ENCODE data around the gene TBC1D22A. TPM values are rescaled to one million over a fixed set of nuclear protein-coding genes. Genes with fewer than 3 reads are reported as not detected.

Gene TBC1D22A
- total RNA-seq, 4 donors from 2014 or later: 31.2 to 111 (median 41.8) TPM

DNA sequence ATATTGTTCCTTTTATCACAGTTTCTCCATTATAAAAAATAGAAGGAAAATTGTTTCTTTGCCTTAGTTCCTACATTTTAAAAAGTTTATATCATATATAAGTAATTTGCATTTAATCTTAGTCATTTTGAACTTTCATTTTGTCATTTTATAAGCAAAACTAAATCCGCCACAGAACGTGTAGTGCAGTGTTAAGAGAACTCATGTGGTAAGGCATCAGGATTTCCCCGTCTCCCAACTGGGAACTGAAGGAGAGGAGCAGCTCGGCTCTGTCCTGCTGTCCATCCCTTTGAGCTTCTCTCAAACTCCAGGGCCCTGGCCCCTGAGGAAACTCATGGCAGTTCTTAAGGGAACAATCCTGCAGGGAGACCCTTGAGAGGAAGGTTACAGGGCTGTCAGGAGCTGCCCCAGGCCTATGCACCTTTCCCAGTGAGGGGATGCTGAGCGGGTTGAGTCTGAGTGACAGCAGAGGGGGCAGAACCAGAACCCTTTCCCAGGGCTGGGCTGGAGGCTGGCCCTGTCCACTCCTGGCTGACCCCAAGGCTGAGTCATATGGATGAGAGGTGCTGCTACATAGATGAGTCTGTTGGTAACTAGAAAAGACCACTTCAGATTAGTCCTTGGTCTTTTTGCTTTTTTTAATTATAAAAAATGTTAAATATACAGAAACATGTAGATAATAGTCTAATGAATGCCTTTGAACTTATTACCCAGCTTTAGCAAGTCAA lies 333.1 kb downstream of the TBC1D22A start:
- peaks cover 0 to 7% (median under 1%) of the 10 kb centered on the region in 4 donors for H3K4me1 ChIP-seq
- H3K27me3 ChIP-seq: no peaks in the 10 kb centered on the region
- intact Hi-C loops (cut with DNase I; ENCODE audit: low total_unique reads) (no loop called here), in situ Hi-C loops (cut with MboI; ENCODE audit: low pct_ligation_motif_present in 1 of 4, low pct_unique_long_range_greater_than_20kb in 1 of 4, low sequenced_read_pairs in 3 of 4) (no loop called here)
- H3K36me3 ChIP-seq: no peaks in the 10 kb centered on the region
- H3K4me3 ChIP-seq: no peak overlapping the region
- no peaks in the 10 kb centered on the region for H3K9me3 ChIP-seq
- WGBS, 2 donors (ENCODE audit: low coverage in 1 of 2): 65 to 82% methylated on average over 2 to 5 of the region's 5 CpGs
- no peak for TF ChIP-seq EP300 (IDR thresholded peaks at IDR 0.05; ENCODE audit: low read depth)
- TF ChIP-seq POLR2AphosphoS5 (IDR thresholded peaks at IDR 0.05): no peak
- TF ChIP-seq, protein P1, sequence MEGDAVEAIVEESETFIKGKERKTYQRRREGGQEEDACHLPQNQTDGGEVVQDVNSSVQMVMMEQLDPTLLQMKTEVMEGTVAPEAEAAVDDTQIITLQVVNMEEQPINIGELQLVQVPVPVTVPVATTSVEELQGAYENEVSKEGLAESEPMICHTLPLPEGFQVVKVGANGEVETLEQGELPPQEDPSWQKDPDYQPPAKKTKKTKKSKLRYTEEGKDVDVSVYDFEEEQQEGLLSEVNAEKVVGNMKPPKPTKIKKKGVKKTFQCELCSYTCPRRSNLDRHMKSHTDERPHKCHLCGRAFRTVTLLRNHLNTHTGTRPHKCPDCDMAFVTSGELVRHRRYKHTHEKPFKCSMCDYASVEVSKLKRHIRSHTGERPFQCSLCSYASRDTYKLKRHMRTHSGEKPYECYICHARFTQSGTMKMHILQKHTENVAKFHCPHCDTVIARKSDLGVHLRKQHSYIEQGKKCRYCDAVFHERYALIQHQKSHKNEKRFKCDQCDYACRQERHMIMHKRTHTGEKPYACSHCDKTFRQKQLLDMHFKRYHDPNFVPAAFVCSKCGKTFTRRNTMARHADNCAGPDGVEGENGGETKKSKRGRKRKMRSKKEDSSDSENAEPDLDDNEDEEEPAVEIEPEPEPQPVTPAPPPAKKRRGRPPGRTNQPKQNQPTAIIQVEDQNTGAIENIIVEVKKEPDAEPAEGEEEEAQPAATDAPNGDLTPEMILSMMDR (IDR thresholded peaks at IDR 0.05): no peak
- no peak for DNase-seq
- H3K27ac ChIP-seq: no peak overlapping the region

DNA sequence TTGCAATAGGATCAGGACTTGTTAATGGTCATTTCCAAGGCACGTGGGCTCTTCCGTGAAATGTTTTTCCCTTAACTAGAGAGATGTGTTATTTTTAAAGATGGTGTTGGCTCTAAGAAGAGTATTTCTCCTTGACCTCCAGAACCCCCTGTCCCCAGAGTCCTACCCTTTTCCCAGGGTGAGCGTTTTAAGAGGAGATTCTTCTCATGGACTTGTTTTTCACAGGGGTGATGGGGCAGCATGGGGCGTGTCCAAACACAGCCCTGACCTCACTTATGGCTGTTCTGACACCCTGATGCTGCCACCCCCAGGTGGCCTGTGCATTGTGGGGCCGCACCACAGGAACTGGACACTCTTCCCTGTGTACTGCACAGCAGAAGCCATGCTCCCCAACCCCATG lies 335.7 kb downstream of the TBC1D22A start:
- WGBS, 2 donors (ENCODE audit: low coverage in 1 of 2): 88 to 93% methylated on average over 2 to 5 of the region's 5 CpGs
- intact Hi-C loops (cut with DNase I; ENCODE audit: low total_unique reads): no loop called here
- DNase-seq: no peak
- Histone ChIP-seq H3K4me1 (no peaks in the 10 kb centered on the region), H3K4me3 (no peak overlapping the region), H3K27ac (no peak overlapping the region), H3K36me3 (no peaks in the 10 kb centered on the region), H3K9me3 (no peaks in the 10 kb centered on the region), H3K27me3 (no peaks in the 10 kb centered on the region)
- TF ChIP-seq, protein P1 (IDR thresholded peaks at IDR 0.05): no peak
- TF ChIP-seq POLR2AphosphoS5 (IDR thresholded peaks at IDR 0.05) (no peak), EP300 (IDR thresholded peaks at IDR 0.05; ENCODE audit: low read depth) (no peak), POLR2A (IDR thresholded peaks at IDR 0.05) (no peak)
- in situ Hi-C loops (cut with MboI; ENCODE audit: low pct_ligation_motif_present in 1 of 4, low pct_unique_long_range_greater_than_20kb in 1 of 4, low sequenced_read_pairs in 3 of 4): no loop called here

DNA sequence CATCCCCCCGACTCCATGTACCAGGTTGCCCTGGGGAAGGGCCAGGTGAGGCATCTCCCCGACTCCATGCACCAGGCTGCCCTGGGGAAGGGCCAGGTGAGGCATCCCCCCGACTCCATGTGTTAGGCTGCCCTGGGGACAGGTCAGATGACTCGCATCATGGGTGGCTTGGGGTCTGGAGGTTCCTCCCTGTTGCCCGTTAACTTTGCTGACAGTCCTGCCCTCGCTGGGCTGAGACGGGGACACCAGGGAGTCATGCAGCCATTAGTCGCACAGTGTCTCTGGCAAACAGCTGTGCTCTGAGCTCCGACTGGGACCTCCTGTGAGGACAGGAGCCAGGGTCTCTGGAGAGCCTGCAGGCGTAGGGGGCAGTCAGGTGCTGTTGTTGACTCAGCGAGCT lies 336.1 kb downstream of the TBC1D22A start:
- no peaks in the 10 kb centered on the region for H3K9me3 ChIP-seq
- DNase-seq: no peak
- no peaks in the 10 kb centered on the region for H3K36me3 ChIP-seq
- H3K27me3 ChIP-seq: no peaks in the 10 kb centered on the region
- TF ChIP-seq POLR2AphosphoS5 (IDR thresholded peaks at IDR 0.05): no peak
- TF ChIP-seq POLR2A (IDR thresholded peaks at IDR 0.05): no peak
- TF ChIP-seq, protein P1 (IDR thresholded peaks at IDR 0.05): no peak
- no peak for TF ChIP-seq EP300 (IDR thresholded peaks at IDR 0.05; ENCODE audit: low read depth)
- intact Hi-C loops (cut with DNase I; ENCODE audit: low total_unique reads): no loop called here
- H3K4me3 ChIP-seq: no peak overlapping the region
- no peaks in the 10 kb centered on the region for H3K4me1 ChIP-seq
- WGBS, 2 donors (ENCODE audit: low coverage in 1 of 2): 92% methylated on average over 11 of the region's 11 CpGs; no CpG with 5 or more reads in 1 of the 2 donors
- no peak overlapping the region for H3K27ac ChIP-seq
- in situ Hi-C loops (cut with MboI; ENCODE audit: low pct_ligation_motif_present in 1 of 4, low pct_unique_long_range_greater_than_20kb in 1 of 4, low sequenced_read_pairs in 3 of 4): no loop called here

- Histone ChIP-seq H3K9me3 (no peaks in the 10 kb centered on the region), H3K27me3 (no peaks in the 10 kb centered on the region), H3K36me3 (no peaks in the 10 kb centered on the region), H3K4me3 (no peak overlapping the region), H3K27ac (no peak overlapping the region), H3K4me1 (no peaks in the 10 kb centered on the region)
- no peak for TF ChIP-seq POLR2A (IDR thresholded peaks at IDR 0.05)
- no peak for TF ChIP-seq EP300 (IDR thresholded peaks at IDR 0.05; ENCODE audit: low read depth)
- TF ChIP-seq, protein P1 (IDR thresholded peaks at IDR 0.05): no peak
- no peak for TF ChIP-seq POLR2AphosphoS5 (IDR thresholded peaks at IDR 0.05)
- DNase-seq: no peak
- in situ Hi-C loops (cut with MboI; ENCODE audit: low pct_ligation_motif_present in 1 of 4, low pct_unique_long_range_greater_than_20kb in 1 of 4, low sequenced_read_pairs in 3 of 4): no loop called here
- WGBS, 2 donors (ENCODE audit: low coverage in 1 of 2): 95% methylated on average over 2 of the region's 2 CpGs; no CpG with 5 or more reads in 1 of the 2 donors
- intact Hi-C loops (cut with DNase I; ENCODE audit: low total_unique reads): no loop called here
Observed at GRCh38 chr22:47100019-47100418, 337.6 kb downstream of the TBC1D22A start.

Data from transverse colon (tissue), 4 donors.